GM23248 (cell line): ENCODE measurements around the gene ZSWIM6. TPM values are rescaled to one million over a fixed set of nuclear protein-coding genes. Genes with fewer than 3 reads are reported as not detected.

Source experiments
- DNase-seq: peaks from one replicate; pipeline ENCODE4 v3.0.0-alpha.2; 2015
- H2AFZ ChIP-seq: fragments of 200-600 bp; sonication (generic); 2 replicates; pipeline ENCODE4 v1.6.1; 2016; ENCODE audit warnings: antibody characterized with exemption
- H3F3A ChIP-seq: fragments of 200-600 bp; sonication (generic); 2 replicates; pipeline ENCODE4 v1.6.1; 2016; ENCODE audit warnings: mild to moderate bottlenecking, antibody characterized with exemption, mixed run types; ENCODE audit not compliant: insufficient read depth
- H3K27ac ChIP-seq: fragments of 200-600 bp; sonication (generic); 2 replicates; pipeline ENCODE4 v1.5.1; 2016; ENCODE audit warnings: mild to moderate bottlenecking
- H3K27me3 ChIP-seq: fragments of 200-600 bp; sonication (generic); replicated peaks from 2 replicates; pipeline ENCODE4 v1.6.1; 2016; ENCODE audit warnings: mild to moderate bottlenecking; ENCODE audit not compliant: insufficient read depth
- H3K36me3 ChIP-seq: fragments of 200-600 bp; sonication (generic); 2 replicates; pipeline ENCODE4 v1.6.1; 2016; ENCODE audit warnings: low read depth, mild to moderate bottlenecking
- H3K4me1 ChIP-seq: fragments of 200-600 bp; sonication (generic); 2 replicates; pipeline ENCODE4 v1.6.1; 2016; ENCODE audit warnings: mild to moderate bottlenecking; ENCODE audit not compliant: insufficient read depth
- H3K4me2 ChIP-seq: fragments of 200-600 bp; sonication (generic); one replicate; pipeline ENCODE4 v1.6.1; 2016; ENCODE audit warnings: mild to moderate bottlenecking; ENCODE audit not compliant: unreplicated experiment
- H3K4me3 ChIP-seq: fragments of 200-600 bp; sonication (generic); 2 replicates; pipeline ENCODE4 v1.5.1; 2016; ENCODE audit warnings: mild to moderate bottlenecking
- H3K79me2 ChIP-seq: fragments of 200-600 bp; sonication (generic); 2 replicates; pipeline ENCODE4 v1.6.1; 2016; ENCODE audit warnings: mild to moderate bottlenecking; ENCODE audit not compliant: insufficient read depth
- H3K9ac ChIP-seq: fragments of 200-600 bp; sonication (generic); 2 replicates; pipeline ENCODE4 v1.6.1; 2016; ENCODE audit warnings: mild to moderate bottlenecking
- H3K9me2 ChIP-seq: fragments of 200-600 bp; sonication (generic); 2 replicates; pipeline ENCODE4 v1.6.1; 2016; ENCODE audit warnings: mixed run types, mild to moderate bottlenecking, moderate library complexity; ENCODE audit not compliant: insufficient read depth
- H3K9me3 ChIP-seq: fragments of 200-600 bp; sonication (generic); one replicate; pipeline ENCODE4 v1.6.1; 2017; ENCODE audit warnings: low read depth
- H4K20me1 ChIP-seq: fragments of 200-600 bp; sonication (generic); 2 replicates; pipeline ENCODE4 v1.6.0; 2016; ENCODE audit not compliant: insufficient read depth
- EZH2 ChIP-seq: fragments of 200-600 bp; sonication (generic); IDR thresholded peaks from 2 replicates; pipeline ENCODE4 v1.6.1; 2018; ENCODE audit warnings: antibody characterized with exemption, mild to moderate bottlenecking; ENCODE audit not compliant: insufficient read depth, poor library complexity, severe bottlenecking
- EZH2phosphoT487 ChIP-seq: fragments of 200-600 bp; sonication (generic); IDR thresholded peaks from 2 replicates; pipeline ENCODE4 v1.6.1; 2018; ENCODE audit warnings: antibody characterized with exemption, moderate library complexity, mild to moderate bottlenecking, low read depth; ENCODE audit not compliant: insufficient read depth
- WGBS, 2 experiments: methylation state at CpG; one replicate each; pipeline ENCODE4 v1.1.6; 2015 to 2017; ENCODE audit warnings: low lambda C conversion rate in 2 of 2, low coverage in 1 of 2; ENCODE audit errors: missing lambda C conversion rate in 2 of 2; 5-methylcytosine and 5-hydroxymethylcytosine counted together
- in situ Hi-C: fragments of 300-500 bp; cut with MboI; formaldehyde crosslinking; loops from 2 replicates; pipeline ENCODE4 v1.15.0; 2020
- polyA plus RNA-seq: library from polyadenylated mRNA; unstranded; fragments of >200 nt; fragmentation: Nextera tagmentation; extraction: Ambion mirVana; gene quantifications from 2 replicates; pipeline ENCODE4 v1.2.1, GENCODE V29; 2016
- total RNA-seq: library from RNA; depleted of rRNA; stranded (reverse); fragments of >200 nt; shearing (Covaris generic); gene quantifications from 2 replicates; pipeline ENCODE4 v1.2.3, GENCODE V29; 2014

Gene ZSWIM6
- total and polyA plus RNA-seq, 2 experiments from 2014 or later = 1.5 to 4.8 TPM

DNA sequence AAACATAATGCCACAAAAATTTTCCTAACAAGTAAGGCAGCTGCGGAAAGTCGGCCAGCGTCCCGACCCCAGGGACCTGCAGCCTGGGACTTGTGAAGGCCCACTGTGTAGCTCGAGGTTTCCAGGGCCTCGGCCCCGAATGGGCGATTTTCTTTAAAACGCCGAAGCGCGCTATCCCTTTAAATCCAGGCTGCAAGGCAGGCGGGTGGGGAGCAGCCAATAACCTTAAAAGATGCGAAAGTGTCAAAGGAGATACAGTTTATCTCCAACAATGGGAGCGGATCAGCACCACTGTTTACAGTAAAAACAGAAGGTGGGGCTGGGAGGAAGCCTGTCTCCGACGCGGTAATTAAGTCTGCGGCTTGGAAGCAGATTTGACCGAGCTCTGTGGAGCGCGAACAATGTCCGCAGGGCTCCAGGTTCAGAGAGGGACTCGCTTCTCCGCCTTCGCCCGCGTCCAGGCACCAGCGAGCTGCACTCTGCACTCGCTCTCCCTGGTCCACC is 1.7 kb upstream of the ZSWIM6 start:
- H2AFZ ChIP-seq = peak overlapping the region; percentile 88
- 0 to 2% methylated on average over 29 to 30 of the region's 30 CpGs for WGBS, 2 experiments
- H3K4me1 ChIP-seq = peaks cover 36% of the 10 kb centered on the region
- peaks cover 26% of the 10 kb centered on the region for H3K79me2 ChIP-seq
- no peaks in the 10 kb centered on the region for H3K9me2 ChIP-seq
- in situ Hi-C loops = loop anchor here (25.0 kb wide), 1 partner anchor 643 kb away; no protein-coding TSS in a partner anchor
- DNase-seq = peak; percentile 69
- no peaks in the 10 kb centered on the region for H3K9me3 ChIP-seq
- no peaks in the 10 kb centered on the region for H3K27me3 ChIP-seq
- H3K4me3 ChIP-seq = peak overlapping the region; percentile 85
- TF ChIP-seq EZH2 (no peak), EZH2phosphoT487 (no peak)
- peak overlapping the region; percentile 81 for H3K9ac ChIP-seq
- peak overlapping the region; percentile 80 for H3K4me2 ChIP-seq
- H3F3A ChIP-seq = peaks cover 30% of the 10 kb centered on the region
- peaks cover 14% of the 10 kb centered on the region; the same call in 1 of the 2 replicates for H4K20me1 ChIP-seq
- no peaks in the 10 kb centered on the region for H3K36me3 ChIP-seq
- peak overlapping the region; percentile 82 for H3K27ac ChIP-seq

DNA sequence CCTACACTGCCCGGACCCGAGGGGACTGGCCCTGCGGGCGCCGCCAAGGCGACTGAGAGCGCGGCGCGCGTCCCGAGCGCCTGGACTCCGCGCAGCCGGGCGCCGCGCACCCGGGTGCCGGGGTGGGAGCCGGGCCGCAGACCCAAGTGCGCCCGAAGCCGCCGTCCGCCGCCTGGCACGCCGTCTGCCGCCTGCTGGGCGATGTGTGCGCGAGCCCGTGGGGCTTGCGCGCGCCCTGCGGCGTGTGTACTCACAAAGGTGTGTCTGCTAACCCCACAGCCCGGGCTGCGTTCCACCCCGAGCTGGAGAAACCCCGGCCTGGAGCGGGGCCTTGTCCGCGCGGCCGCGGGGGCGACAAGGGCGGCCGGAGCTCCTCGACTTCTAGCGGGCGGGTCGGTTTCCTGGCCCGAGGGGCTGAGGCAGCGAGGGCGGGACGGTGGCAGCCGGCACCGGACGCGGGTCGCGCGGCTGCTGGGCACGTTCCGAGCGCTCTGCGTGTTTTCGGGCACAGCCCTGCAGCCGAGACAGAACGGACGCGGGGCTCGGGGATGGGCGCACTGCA is 1.1 kb upstream of the ZSWIM6 start:
- Histone ChIP-seq H3K9me2 (no peaks in the 10 kb centered on the region), H3K79me2 (peaks cover 32% of the 10 kb centered on the region), H3F3A (peaks cover 30% of the 10 kb centered on the region), H3K9ac (peak overlapping the region; percentile 81), H2AFZ (peak overlapping the region; percentile 88), H3K9me3 (no peaks in the 10 kb centered on the region), H3K4me3 (peak overlapping the region; percentile 85), H3K27ac (peak overlapping the region; percentile 82), H4K20me1 (peaks cover 15% of the 10 kb centered on the region; the same call in 1 of the 2 replicates), H3K4me2 (peak overlapping the region; percentile 80), H3K27me3 (no peaks in the 10 kb centered on the region), H3K4me1 (peaks cover 39% of the 10 kb centered on the region), H3K36me3 (no peaks in the 10 kb centered on the region)
- TF ChIP-seq EZH2phosphoT487 (no peak), EZH2 (no peak)
- 1% methylated on average over 64 to 77 of the region's 80 CpGs for WGBS, 2 experiments
- in situ Hi-C loops = loop anchor here (25.0 kb wide), 1 partner anchor 644 kb away; no protein-coding TSS in a partner anchor
- peak; percentile 91 for DNase-seq

DNA sequence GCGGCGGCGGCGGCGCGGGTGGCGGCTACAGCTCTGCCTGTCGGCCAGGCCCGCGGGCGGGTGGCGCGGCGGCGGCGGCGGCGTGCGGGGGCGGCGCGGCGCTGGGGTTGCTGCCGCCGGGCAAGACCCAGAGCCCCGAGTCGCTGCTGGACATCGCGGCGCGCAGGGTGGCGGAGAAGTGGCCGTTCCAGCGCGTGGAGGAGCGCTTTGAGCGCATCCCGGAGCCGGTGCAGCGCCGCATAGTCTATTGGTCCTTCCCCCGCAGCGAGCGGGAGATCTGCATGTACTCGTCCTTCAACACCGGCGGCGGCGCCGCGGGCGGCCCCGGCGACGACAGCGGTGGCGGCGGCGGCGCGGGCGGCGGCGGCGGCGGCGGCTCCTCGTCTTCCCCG is 296 bp downstream of the ZSWIM6 start:
- Histone ChIP-seq H3K36me3 (no peaks in the 10 kb centered on the region), H2AFZ (no peak overlapping the region), H3K27ac (peak overlapping the region; percentile 82), H3F3A (peaks cover 27% of the 10 kb centered on the region), H3K27me3 (no peaks in the 10 kb centered on the region), H3K9ac (peak overlapping the region; percentile 81), H3K4me3 (peak overlapping the region; percentile 85), H3K4me2 (no peak overlapping the region), H3K79me2 (peaks cover 46% of the 10 kb centered on the region), H4K20me1 (peaks cover 15% of the 10 kb centered on the region; the same call in 1 of the 2 replicates), H3K9me2 (no peaks in the 10 kb centered on the region), H3K9me3 (no peaks in the 10 kb centered on the region), H3K4me1 (peaks cover 38% of the 10 kb centered on the region)
- in situ Hi-C loops = loop anchor here (25.0 kb wide), 1 partner anchor 645 kb away; no protein-coding TSS in a partner anchor
- no peak for TF ChIP-seq EZH2phosphoT487
- no peak for TF ChIP-seq EZH2
- 0 to 2% methylated on average over 2 to 48 of the region's 69 CpGs for WGBS, 2 experiments
- peak; percentile 72 for DNase-seq

DNA sequence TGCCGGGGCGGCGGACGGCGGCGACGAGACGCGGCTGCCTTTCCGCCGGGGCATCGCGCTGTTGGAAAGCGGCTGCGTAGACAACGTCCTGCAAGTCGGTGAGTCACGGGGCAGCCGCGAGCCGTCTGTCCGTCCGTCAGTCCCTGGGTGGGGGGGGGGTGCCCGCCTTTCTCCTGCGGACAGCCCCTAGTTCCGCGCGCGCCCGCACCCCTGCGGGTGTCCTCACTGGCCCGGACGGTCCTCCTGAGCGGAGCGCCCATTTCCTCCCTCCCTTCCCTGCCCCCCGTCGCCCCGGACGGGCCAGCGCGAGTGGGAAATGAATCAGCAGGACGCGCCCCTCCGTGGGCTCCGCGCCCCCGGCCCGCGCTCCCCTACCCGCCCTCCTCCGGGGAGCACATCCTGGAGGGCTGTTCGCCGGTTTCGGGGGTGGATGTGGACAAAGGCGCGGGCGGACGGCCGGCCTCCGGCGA is 828 bp downstream of the ZSWIM6 start:
- Histone ChIP-seq H4K20me1 (peaks cover 16% of the 10 kb centered on the region; the same call in 1 of the 2 replicates), H3K4me1 (peaks cover 33% of the 10 kb centered on the region), H3K4me2 (peak overlapping the region; percentile 97), H2AFZ (peak overlapping the region; percentile 59; the same call in 1 of the 2 replicates), H3K79me2 (peaks cover 51% of the 10 kb centered on the region), H3K27ac (peak overlapping the region; percentile 68), H3K9me3 (no peaks in the 10 kb centered on the region), H3F3A (peaks cover 22% of the 10 kb centered on the region), H3K36me3 (no peaks in the 10 kb centered on the region), H3K9ac (peak overlapping the region; percentile 92), H3K4me3 (peak overlapping the region; percentile 94), H3K9me2 (no peaks in the 10 kb centered on the region), H3K27me3 (no peaks in the 10 kb centered on the region)
- DNase-seq = peak; percentile 91
- 0 to 2% methylated on average over 29 to 48 of the region's 61 CpGs for WGBS, 2 experiments
- TF ChIP-seq EZH2 (no peak), EZH2phosphoT487 (no peak)
- in situ Hi-C loops = loop anchor here (25.0 kb wide), 1 partner anchor 646 kb away; no protein-coding TSS in a partner anchor
